ENCODE results near the gene DPF1. TPM values are rescaled to one million over a fixed set of nuclear protein-coding genes. Genes with fewer than 3 reads are reported as not detected.

The DPF1 gene
- total and polyA plus RNA-seq, 2 donors (not counting 1 experiment from before 2014, with no cell fraction given): not detected

GRCh38 chr19:38265213-38265861, 41.3 kb upstream of the DPF1 start:
- H3K27me3 ChIP-seq (replicated peaks in 1 of 4; ENCODE audit: control extremely low read depth in 1 of 4, control insufficient read depth in 3 of 4, insufficient read depth in 4 of 4, low read length in 3 of 4): no peaks in the 10 kb centered on the region
- no peaks in the 10 kb centered on the region for H3K9me3 Mint-ChIP-seq (ENCODE audit: insufficient read depth)
- H3K4me3 ChIP-seq (ENCODE audit: control extremely low read depth in 1 of 5, extremely low read depth in 1 of 5, insufficient read depth in 1 of 5, low read depth in 2 of 5, low read length in 4 of 5): peak overlapping the region; percentile 19 to 87 (median 70)
- H3K4me1 Mint-ChIP-seq: peaks cover 41% of the 10 kb centered on the region
- H3K4me2 ChIP-seq (replicated peaks; ENCODE audit: low read depth, low read length, poor library complexity, severe bottlenecking): peak overlapping the region; percentile 87
- H3K4me3 Mint-ChIP-seq: peak overlapping the region; percentile 98
- 12% methylated on average over 12 of the region's 14 CpGs for WGBS (ENCODE audit: insufficient coverage)
- peak overlapping the region; percentile 84 for H2AFZ ChIP-seq (ENCODE audit: insufficient read depth, low read depth, low read length, poor library complexity, severe bottlenecking)
- H4K20me1 ChIP-seq (ENCODE audit: control insufficient read depth, insufficient read depth, low read length, poor library complexity, severe bottlenecking): peaks cover 6% of the 10 kb centered on the region
- ATAC-seq (ENCODE audit: low read depth): no peak
- H3K27ac ChIP-seq (ENCODE audit: low read length in 2 of 2): peak overlapping the region; percentile 83 to 98
- peak; percentile 66 for DNase-seq
- H3K36me3 ChIP-seq (replicated peaks in 1 of 2; ENCODE audit: control extremely low read depth in 1 of 2, control insufficient read depth in 1 of 2, extremely low read depth in 1 of 2, insufficient read depth in 2 of 2, low read length in 1 of 2): no peaks in the 10 kb centered on the region
- H3K4me1 ChIP-seq (ENCODE audit: control insufficient read depth in 2 of 2, insufficient read depth in 2 of 2, low read length in 2 of 2): peaks cover 20 to 26% of the 10 kb centered on the region in 2 donors
- intact Hi-C loops (cut with micrococcal nuclease): no loop called here
- H3K79me2 ChIP-seq (ENCODE audit: control insufficient read depth, insufficient read depth, low read length): peaks cover 51% of the 10 kb centered on the region
- TF ChIP-seq CTCF (IDR thresholded peaks at IDR 0.05): no peak
- H3K27ac Mint-ChIP-seq: peak overlapping the region; percentile 96
- H3K27me3 Mint-ChIP-seq: no peaks in the 10 kb centered on the region
- ChIA-PET CTCF (interaction anchor here (0.6 to 3.2 kb wide), 10 partner anchors 10 to 362 kb away, joined by 3 to 23 read pairs (median 5); partner anchors contain the start of genes CATSPERG and PSMD8), POLR2A (interaction anchor here (0.6 to 2.5 kb wide), 4 partner anchors 10 to 53 kb away, joined by 9 to 13 read pairs (median 10); partner anchors contain the start of gene PPP1R14A)
- no peaks in the 10 kb centered on the region for H3K9me3 ChIP-seq (ENCODE audit: control extremely low read depth in 1 of 3, control insufficient read depth in 2 of 3, insufficient read depth in 1 of 3, low read length in 2 of 3)
- peak overlapping the region; percentile 84 for H3K9ac ChIP-seq (ENCODE audit: low read length)

- Mint-ChIP-seq H3K27ac (peak within 1 kb of the TSS; percentile 99), H3K9me3 (ENCODE audit: insufficient read depth) (no peaks in the 10 kb centered on the region), H3K4me1 (peaks cover 39% of the 10 kb centered on the region), H3K4me3 (peak within 1 kb of the TSS; percentile 98), H3K27me3 (no peaks in the 10 kb centered on the region)
- Histone ChIP-seq H3K27me3 (replicated peaks in 1 of 4; ENCODE audit: control extremely low read depth in 1 of 4, control insufficient read depth in 3 of 4, insufficient read depth in 4 of 4, low read length in 3 of 4) (no peaks in the 10 kb centered on the region), H3K79me2 (ENCODE audit: control insufficient read depth, insufficient read depth, low read length) (peaks cover 44% of the 10 kb centered on the region), H3K9me3 (ENCODE audit: control extremely low read depth in 1 of 3, control insufficient read depth in 2 of 3, insufficient read depth in 1 of 3, low read length in 2 of 3) (no peaks in the 10 kb centered on the region), H3K4me3 (ENCODE audit: control extremely low read depth in 1 of 5, extremely low read depth in 1 of 5, insufficient read depth in 1 of 5, low read depth in 2 of 5, low read length in 4 of 5) (peak within 1 kb of the TSS; percentile 19 to 87 (median 70)), H2AFZ (ENCODE audit: insufficient read depth, low read depth, low read length, poor library complexity, severe bottlenecking) (peak within 1 kb of the TSS; percentile 84), H4K20me1 (ENCODE audit: control insufficient read depth, insufficient read depth, low read length, poor library complexity, severe bottlenecking) (no peaks in the 10 kb centered on the region), H3K36me3 (replicated peaks in 1 of 2; ENCODE audit: control extremely low read depth in 1 of 2, control insufficient read depth in 1 of 2, extremely low read depth in 1 of 2, insufficient read depth in 2 of 2, low read length in 1 of 2) (no peaks in the 10 kb centered on the region), H3K27ac (ENCODE audit: low read length in 2 of 2) (peak within 1 kb of the TSS; percentile 83 to 98), H3K9ac (ENCODE audit: low read length) (peak within 1 kb of the TSS; percentile 84), H3K4me2 (replicated peaks; ENCODE audit: low read depth, low read length, poor library complexity, severe bottlenecking) (peak within 1 kb of the TSS; percentile 87), H3K4me1 (ENCODE audit: control insufficient read depth in 2 of 2, insufficient read depth in 2 of 2, low read length in 2 of 2) (peaks cover 20 to 26% of the 10 kb centered on the region in 2 donors)
- DNase-seq: no peak
- ChIA-PET CTCF (interaction anchor here (0.7 to 3.2 kb wide), 9 partner anchors 9 to 362 kb away, joined by 3 to 23 read pairs (median 6); partner anchors contain the start of genes CATSPERG, KCNK6 and PPP1R14A), POLR2A (interaction anchor here (0.6 to 2.5 kb wide), 7 partner anchors 9 to 484 kb away, joined by 3 to 13 read pairs (median 7); partner anchors contain the start of genes FAM98C, PPP1R14A and SIPA1L3)
- ATAC-seq (ENCODE audit: low read depth): peak; percentile 21
- 1% methylated on average over 76 of the region's 78 CpGs for WGBS (ENCODE audit: insufficient coverage)
- intact Hi-C loops (cut with micrococcal nuclease): loop anchor here (1.0 kb wide), 6 partner anchors 11 to 666 kb away; partner anchors contain the start of genes MRPS12, PSMD8 and SARS2
- no peak for TF ChIP-seq CTCF (IDR thresholded peaks at IDR 0.05)
- TF ChIP-seq EZH2 (IDR thresholded peaks at IDR 0.05; ENCODE audit: borderline replicate concordance, insufficient read depth, low read depth, low read length, poor library complexity, severe bottlenecking): no peak
Observed at GRCh38 chr19:38264486-38265212, 40.6 kb upstream of the DPF1 start, which contains the start of gene SPINT2. Gene SPINT2 (plus strand): TSS chr19:38264573. CDS start chr19:38264893, 320 bp downstream.
